Measurements from ENCODE around the gene GREB1.

Gene GREB1

DNA sequence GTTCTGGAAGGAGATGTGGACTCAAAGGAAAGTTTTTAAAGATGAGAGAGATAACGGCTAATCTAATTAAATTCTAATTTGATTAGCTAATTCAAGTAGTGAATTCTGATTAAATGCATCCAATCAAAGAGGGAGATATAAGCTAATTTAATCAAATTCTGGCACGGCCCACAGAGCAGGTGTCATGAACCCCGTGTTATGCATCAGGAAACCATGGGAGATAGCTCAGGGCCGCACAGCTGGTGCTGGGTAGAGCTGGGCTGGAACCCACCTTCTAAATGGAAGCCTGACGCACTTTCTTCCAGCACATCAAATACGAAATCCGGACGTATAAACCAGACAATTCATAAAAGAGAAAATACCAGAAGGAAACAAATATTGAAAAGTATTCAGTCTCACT is 57.2 kb downstream of the GREB1 start:
- H3K4me3 ChIP-seq (ENCODE audit: low read length), result no peak overlapping the region
- DNase-seq (ENCODE audit: low read depth), result no peak

DNA sequence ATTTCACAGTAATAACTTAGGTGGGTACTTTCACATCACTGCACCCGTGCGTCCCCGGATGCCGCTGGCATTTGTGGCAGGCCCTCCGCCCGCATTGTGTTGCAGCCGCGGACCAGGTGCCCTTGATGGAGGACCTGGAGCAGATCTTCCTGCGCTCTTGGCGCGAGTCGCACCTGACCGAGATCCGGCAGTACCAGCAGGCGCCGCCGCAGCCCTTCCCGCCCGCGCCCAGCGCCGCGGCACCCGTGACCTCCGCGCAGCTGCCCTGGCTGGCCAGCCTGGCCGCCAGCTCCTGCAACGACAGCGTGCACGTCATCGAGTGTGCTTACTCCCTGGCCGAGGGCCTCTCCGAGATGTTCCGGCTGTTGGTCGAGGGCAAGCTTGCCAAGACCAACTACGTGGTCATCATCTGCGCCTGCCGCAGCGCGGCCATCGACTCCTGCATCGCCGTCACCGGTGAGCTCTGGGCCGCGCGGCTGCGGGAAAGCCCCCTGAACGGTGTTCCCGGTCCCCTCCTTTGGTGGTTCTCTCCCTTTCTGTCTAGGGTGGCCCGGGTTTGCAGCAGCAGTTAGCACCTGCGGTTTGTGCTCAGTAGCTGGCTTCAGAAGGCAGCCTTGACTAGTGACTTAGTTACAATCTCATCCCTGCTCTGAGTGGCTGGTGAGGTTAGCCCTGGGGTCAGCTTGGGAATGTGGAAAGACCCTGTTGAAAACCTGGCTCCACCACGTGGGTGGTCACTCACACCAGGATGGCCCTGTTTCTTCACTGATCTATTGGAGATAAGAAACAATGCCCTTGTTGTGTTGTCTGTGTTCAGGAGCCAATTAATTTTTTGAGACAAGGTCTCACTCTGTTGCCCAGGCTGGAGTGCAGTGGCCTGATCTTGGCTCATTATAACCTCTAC is 59.1 kb downstream of the GREB1 start:
- no peak for DNase-seq (ENCODE audit: low read depth)
- H3K4me3 ChIP-seq (ENCODE audit: low read length), result no peak overlapping the region
- no peak for TF ChIP-seq CTCF (conservative IDR thresholded peaks at IDR 0.05; ENCODE audit: low read length)

More for the DNA sequence above, 57.2 kb downstream of the GREB1 start:
- no peak for TF ChIP-seq CTCF (conservative IDR thresholded peaks at IDR 0.05; ENCODE audit: low read length)

GRCh38 chr2:11596801-11597200 is 63.0 kb downstream of the GREB1 start:
- H3K4me3 ChIP-seq (ENCODE audit: low read length), result no peak overlapping the region
- DNase-seq (ENCODE audit: low read depth), result no peak
- TF ChIP-seq CTCF (conservative IDR thresholded peaks at IDR 0.05; ENCODE audit: low read length), result no peak

DNA sequence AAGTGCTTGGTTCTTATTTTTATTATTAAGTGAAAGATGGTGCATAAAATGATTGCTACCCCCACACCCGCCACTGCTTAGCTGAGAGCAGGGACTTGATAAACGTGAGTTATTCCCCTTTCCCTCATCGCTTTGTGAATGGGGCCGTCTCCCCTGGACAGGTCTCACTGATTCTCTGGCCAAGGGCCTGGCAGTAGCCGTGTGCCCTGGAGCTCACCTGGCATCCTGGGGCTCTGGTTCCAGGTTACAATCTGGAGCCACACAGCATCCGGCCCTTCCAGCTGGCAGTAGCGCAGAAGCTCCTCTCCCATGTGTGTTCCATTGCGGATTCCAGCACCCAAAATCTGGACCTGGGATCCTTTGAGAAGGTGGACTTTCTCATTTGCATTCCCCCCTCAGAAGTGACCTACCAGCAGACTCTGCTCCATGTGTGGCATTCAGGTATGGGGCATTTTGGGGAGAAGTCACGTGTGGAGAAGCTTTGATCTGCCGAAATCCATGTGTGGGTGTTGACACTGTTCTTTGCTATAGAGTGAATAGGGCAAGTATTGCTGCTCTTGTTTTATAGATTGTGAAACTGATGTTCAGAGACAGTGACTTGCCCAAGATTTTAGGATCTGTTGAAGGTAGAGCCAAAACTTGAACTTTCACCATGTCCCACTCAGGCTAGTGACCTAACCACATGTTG is 63.8 kb downstream of the GREB1 start:
- no peak for DNase-seq (ENCODE audit: low read depth)
- no peak for TF ChIP-seq CTCF (conservative IDR thresholded peaks at IDR 0.05; ENCODE audit: low read length)
- H3K4me3 ChIP-seq (ENCODE audit: low read length), result no peak overlapping the region

DNA sequence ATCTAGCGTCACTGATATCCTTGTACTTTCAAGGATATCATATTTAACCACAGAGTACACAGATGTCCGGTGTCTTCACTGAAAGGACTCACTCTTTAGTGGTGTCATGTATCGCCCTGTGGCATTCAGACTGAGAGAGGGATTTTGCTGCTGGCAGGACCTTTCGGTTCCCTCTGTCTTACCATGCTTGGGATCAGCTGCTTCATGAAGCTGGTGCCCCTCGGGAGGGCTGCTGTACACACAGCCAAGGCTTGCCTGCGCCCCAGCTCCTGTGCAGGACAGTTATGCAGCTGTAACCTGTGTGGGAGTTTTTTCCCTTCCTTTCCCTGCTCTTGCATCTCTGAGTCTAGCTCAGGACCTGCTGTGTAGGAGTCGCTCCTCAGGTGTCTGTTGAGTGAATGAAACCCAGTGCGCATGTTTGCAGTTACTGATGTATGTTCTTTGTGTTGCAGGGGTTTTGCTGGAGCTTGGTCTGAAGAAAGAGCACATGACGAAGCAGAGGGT is 64.4 kb downstream of the GREB1 start:
- TF ChIP-seq CTCF (conservative IDR thresholded peaks at IDR 0.05; ENCODE audit: low read length), result no peak
- DNase-seq (ENCODE audit: low read depth), result no peak
- no peak overlapping the region for H3K4me3 ChIP-seq (ENCODE audit: low read length)

DNA sequence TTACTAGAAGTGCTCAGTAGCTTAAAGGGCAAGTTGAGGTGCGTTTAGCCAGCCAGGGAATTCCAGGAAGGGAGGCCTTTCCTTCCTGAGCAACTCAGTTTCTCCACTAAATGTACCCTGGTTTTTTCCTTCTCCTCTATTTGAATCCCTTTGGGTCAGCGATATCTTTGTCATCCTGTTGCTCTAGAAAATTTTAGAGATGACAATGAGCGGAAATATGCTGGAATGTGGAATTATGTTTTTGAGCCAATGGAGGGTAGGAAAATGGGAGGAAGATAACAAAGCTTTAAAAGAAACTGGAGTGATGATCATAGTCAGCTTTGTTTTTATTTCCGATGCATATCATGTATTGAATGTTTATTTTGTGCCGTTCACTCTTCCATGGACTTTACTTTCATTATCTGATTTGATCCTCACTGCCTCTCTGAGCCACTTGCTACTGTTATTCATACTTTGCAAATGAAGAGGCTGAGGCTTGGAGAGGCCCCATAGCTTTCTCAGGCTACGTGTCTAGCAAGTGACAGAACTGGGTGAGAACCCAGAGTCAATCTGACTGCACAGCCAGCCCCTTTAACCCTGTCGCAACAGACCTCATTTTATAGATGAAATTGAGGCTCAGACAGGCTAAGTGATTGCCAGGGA is 68.8 kb downstream of the GREB1 start:
- H3K4me3 ChIP-seq (ENCODE audit: low read length), result no peak overlapping the region
- no peak for TF ChIP-seq CTCF (conservative IDR thresholded peaks at IDR 0.05; ENCODE audit: low read length)
- DNase-seq (ENCODE audit: low read depth), result no peak

Measured in AG10803 (cell line).